ENCODE measurements around the gene RYR3.
"Not testable (repeated sequence)": the region's sequence is repeated elsewhere in the genome, so short reads cannot be mapped to it uniquely, and the experiment has no call there.

The RYR3 gene

GRCh38 chr15:33526532-33526931 lies 215.8 kb downstream of the RYR3 start:
- DNase-seq = no peak

GRCh38 chr15:33533197-33533596 lies 222.4 kb downstream of the RYR3 start:
- DNase-seq = no peak

- DNase-seq = no peak
These were observed 223.9 kb downstream of the RYR3 start for GRCh38 chr15:33534642-33535041.

- DNase-seq = no peak
These were observed 224.4 kb downstream of the RYR3 start for GRCh38 chr15:33535135-33535534.

GRCh38 chr15:33539825-33540573 lies 229.2 kb downstream of the RYR3 start:
- no peak for DNase-seq

- no peak for DNase-seq
These were observed 233.2 kb downstream of the RYR3 start for GRCh38 chr15:33543957-33544356.

GRCh38 chr15:33545866-33546265 lies 235.1 kb downstream of the RYR3 start:
- DNase-seq = no peak

- DNase-seq = peak; percentile 16 to 18
These were observed 237.1 kb downstream of the RYR3 start for GRCh38 chr15:33547876-33548275.

GRCh38 chr15:33551860-33552259 lies 241.1 kb downstream of the RYR3 start:
- no peak for DNase-seq

- no peak for DNase-seq
These were observed 242.4 kb downstream of the RYR3 start for GRCh38 chr15:33553157-33553556.

GRCh38 chr15:33559207-33559890 lies 248.6 kb downstream of the RYR3 start:
- DNase-seq = no peak

GRCh38 chr15:33561407-33561806 lies 250.6 kb downstream of the RYR3 start:
- no peak for DNase-seq

GRCh38 chr15:33561967-33562366 lies 251.2 kb downstream of the RYR3 start:
- DNase-seq = no peak

- no peak for DNase-seq
These were observed 254.3 kb downstream of the RYR3 start for GRCh38 chr15:33565094-33565493.

GRCh38 chr15:33567652-33568051 lies 256.9 kb downstream of the RYR3 start:
- DNase-seq = no peak

GRCh38 chr15:33569036-33569435 lies 258.3 kb downstream of the RYR3 start:
- no peak for DNase-seq

GRCh38 chr15:33577911-33578310 lies 267.1 kb downstream of the RYR3 start:
- DNase-seq = not testable (repeated sequence)

GRCh38 chr15:33580526-33580925 lies 269.8 kb downstream of the RYR3 start:
- DNase-seq = no peak

- no peak for DNase-seq
These were observed 270.3 kb downstream of the RYR3 start for GRCh38 chr15:33581032-33581431.

GRCh38 chr15:33584797-33585196 lies 274.0 kb downstream of the RYR3 start:
- DNase-seq = no peak

- DNase-seq = no peak
These were observed 276.3 kb downstream of the RYR3 start for GRCh38 chr15:33586786-33587697.

- no peak for DNase-seq
These were observed 277.0 kb downstream of the RYR3 start for GRCh38 chr15:33587773-33588172.

GRCh38 chr15:33592864-33593263 lies 282.1 kb downstream of the RYR3 start:
- no peak for DNase-seq
